Osteocyte (in vitro differentiated cells): Measurements from ENCODE around the gene WDR17. TPM values are rescaled to one million over a fixed set of nuclear protein-coding genes. Genes with fewer than 3 reads are reported as not detected.

Experiments
- DNase-seq: peaks from one replicate; pipeline ENCODE4 v3.0.0; 2021; ENCODE audit warnings: mixed read lengths; ENCODE audit not compliant: unreplicated experiment; ENCODE audit errors: extremely low spot score
- H3K27ac Mint-ChIP-seq: one replicate; pipeline ENCODE4 v1.8.0; 2021; ENCODE audit warnings: mild to moderate bottlenecking, mixed read lengths; ENCODE audit not compliant: unreplicated experiment
- H3K27me3 Mint-ChIP-seq: one replicate; pipeline ENCODE4 v1.8.0; 2021; ENCODE audit warnings: mixed read lengths; ENCODE audit not compliant: unreplicated experiment
- H3K36me3 Mint-ChIP-seq: one replicate; pipeline ENCODE4 v1.8.0; 2021; ENCODE audit warnings: mixed read lengths; ENCODE audit not compliant: unreplicated experiment
- H3K4me1 Mint-ChIP-seq: one replicate; pipeline ENCODE4 v1.8.0; 2021; ENCODE audit warnings: mixed read lengths; ENCODE audit not compliant: unreplicated experiment
- H3K4me3 Mint-ChIP-seq: one replicate; pipeline ENCODE4 v1.8.0; 2021; ENCODE audit warnings: mild to moderate bottlenecking, moderate library complexity, mixed read lengths; ENCODE audit not compliant: unreplicated experiment
- H3K9me3 Mint-ChIP-seq: one replicate; pipeline ENCODE4 v1.8.0; 2021; ENCODE audit warnings: mixed read lengths; ENCODE audit not compliant: unreplicated experiment
- total RNA-seq: library from RNA; stranded (reverse); gene quantifications from 2 replicates; pipeline ENCODE4 v1.2.1, GENCODE V29; 2021
- TF ChIP-seq, protein P1 (sequence below): fragments of 200-600 bp; sonication (generic); IDR thresholded peaks from 2 replicates; pipeline ENCODE4 v1.5.0; 2021; ENCODE audit warnings: antibody characterized with exemption, mild to moderate bottlenecking, moderate library complexity

Gene WDR17
- total RNA-seq, 1 donor from 2014 or later, result 0.67 TPM

DNA sequence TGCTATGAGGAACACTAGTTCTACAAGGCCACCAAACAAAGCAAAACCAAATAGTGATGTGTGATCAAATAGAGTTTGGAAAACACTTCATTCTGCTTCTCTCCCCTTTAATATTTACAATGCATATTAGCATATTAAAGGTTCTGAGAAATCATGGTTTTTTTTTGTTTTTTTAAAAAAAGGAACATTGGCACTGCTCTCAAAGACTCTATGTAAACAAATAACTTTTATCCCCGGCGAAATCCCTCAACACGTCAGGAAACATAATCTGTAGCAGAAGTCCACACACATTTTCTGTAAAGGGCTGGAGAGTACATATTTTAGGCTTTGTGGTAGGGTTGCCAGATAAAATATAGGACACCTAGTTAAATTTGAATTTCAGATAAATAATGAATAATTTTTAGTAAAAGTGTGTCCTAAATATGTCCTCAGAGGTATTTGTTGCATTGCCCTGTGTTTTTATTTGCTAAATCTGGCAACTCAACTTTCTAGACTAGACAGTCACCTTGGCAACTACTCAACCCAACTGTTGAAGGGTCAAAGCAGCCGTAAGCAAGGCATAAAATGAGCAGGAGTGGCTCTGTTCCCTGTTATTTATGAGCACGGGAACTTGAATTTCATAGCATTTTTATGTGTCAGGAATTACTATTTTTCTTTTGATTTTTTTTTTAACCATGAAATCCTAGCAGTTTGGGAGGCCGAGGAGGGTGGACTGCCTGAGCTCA is 121.2 kb downstream of the WDR17 start:
- no peaks in the 10 kb centered on the region for H3K4me1 Mint-ChIP-seq
- no peaks in the 10 kb centered on the region for H3K9me3 Mint-ChIP-seq
- no peaks in the 10 kb centered on the region for H3K27me3 Mint-ChIP-seq
- no peak overlapping the region for H3K4me3 Mint-ChIP-seq
- no peaks in the 10 kb centered on the region for H3K36me3 Mint-ChIP-seq
- TF ChIP-seq, protein P1, sequence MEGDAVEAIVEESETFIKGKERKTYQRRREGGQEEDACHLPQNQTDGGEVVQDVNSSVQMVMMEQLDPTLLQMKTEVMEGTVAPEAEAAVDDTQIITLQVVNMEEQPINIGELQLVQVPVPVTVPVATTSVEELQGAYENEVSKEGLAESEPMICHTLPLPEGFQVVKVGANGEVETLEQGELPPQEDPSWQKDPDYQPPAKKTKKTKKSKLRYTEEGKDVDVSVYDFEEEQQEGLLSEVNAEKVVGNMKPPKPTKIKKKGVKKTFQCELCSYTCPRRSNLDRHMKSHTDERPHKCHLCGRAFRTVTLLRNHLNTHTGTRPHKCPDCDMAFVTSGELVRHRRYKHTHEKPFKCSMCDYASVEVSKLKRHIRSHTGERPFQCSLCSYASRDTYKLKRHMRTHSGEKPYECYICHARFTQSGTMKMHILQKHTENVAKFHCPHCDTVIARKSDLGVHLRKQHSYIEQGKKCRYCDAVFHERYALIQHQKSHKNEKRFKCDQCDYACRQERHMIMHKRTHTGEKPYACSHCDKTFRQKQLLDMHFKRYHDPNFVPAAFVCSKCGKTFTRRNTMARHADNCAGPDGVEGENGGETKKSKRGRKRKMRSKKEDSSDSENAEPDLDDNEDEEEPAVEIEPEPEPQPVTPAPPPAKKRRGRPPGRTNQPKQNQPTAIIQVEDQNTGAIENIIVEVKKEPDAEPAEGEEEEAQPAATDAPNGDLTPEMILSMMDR, result no peak
- no peak for DNase-seq
- H3K27ac Mint-ChIP-seq, result no peak overlapping the region

DNA sequence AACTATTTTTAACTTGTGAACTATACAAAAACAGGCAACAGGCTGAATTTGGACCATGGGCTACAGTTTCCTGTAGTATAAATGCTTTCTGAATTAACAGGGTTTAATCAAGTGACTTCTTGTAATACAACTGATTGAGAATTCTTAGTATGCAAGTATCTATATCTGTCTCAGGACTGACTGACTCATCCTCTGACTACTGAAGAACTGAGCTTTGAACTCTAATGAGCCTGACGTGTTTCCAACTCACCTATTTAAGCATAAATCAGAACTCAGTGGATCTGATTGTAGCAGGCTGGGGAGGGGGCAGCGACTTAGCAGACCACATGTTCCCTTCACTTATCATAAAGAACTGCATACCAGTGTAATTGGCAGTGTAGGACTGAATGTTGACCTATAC is 122.0 kb downstream of the WDR17 start:
- Mint-ChIP-seq H3K4me1 (no peaks in the 10 kb centered on the region), H3K4me3 (no peak overlapping the region), H3K27me3 (no peaks in the 10 kb centered on the region), H3K9me3 (no peaks in the 10 kb centered on the region), H3K36me3 (no peaks in the 10 kb centered on the region), H3K27ac (no peak overlapping the region)
- DNase-seq, result no peak
- TF ChIP-seq, protein P1, result no peak

DNA sequence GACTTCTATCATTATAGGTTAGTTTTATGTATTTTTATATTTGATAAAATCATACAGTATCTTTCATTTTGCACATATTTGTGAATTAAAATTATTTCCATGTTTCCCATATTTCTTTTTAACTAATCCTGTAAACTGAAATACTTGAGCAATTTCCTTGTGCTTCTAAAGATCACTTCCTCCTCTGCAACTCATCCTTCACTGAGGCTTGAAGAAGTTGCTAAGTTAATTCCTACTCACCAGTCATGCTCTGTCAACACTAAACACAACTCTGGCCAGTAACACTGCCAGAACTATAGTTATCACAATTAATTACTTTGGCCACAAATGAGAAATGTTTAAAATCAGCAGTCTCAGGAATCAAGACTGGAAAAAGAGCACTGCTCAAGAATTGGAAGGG is 123.0 kb downstream of the WDR17 start:
- Mint-ChIP-seq H3K27ac (no peak overlapping the region), H3K4me1 (no peaks in the 10 kb centered on the region), H3K9me3 (no peaks in the 10 kb centered on the region), H3K4me3 (no peak overlapping the region), H3K27me3 (no peaks in the 10 kb centered on the region), H3K36me3 (no peaks in the 10 kb centered on the region)
- no peak for DNase-seq
- TF ChIP-seq, protein P1, result no peak

DNA sequence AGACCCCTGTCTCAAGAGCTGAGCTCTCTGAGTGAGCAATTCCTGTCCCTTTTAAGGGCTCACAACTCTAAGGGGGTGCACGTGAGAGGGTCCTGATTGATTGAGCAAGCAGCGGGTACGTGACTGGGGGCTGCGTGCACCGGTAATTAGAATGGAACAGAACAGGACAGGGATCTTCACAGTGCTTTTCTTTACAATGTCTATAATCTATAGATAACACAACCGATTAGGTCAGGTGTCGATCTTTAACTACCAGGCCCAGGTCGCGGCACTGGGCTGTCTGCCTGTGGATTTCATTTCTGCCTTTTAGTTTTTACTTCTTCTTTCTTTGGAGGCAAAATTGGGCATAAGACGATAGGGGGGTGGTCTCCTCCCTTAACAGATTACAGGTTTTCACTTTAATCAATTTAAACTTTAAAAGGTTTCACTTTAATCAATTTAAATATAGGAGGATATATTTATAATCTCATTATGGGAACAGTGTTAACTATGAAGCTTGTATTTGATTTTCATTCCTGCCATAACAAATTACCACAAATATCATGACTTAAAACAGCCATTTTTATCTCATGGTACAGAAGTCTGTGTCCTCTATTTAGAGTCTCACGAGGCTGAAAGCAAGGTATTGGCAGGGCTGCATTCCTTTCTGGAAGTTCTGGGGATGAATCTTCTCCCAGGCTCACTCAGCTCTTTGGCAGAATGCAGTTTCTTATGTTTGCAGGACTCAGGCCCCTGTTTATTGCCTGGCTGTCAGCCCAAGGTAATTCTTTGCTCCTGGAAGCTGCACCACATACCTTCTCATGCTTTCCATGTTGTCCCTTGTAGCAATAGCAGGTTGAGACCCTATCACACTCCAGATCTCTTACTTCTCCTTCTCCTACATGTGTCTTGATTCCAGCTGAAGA is 124.5 kb downstream of the WDR17 start:
- no peak for DNase-seq
- H3K4me1 Mint-ChIP-seq, result peaks cover 2% of the 10 kb centered on the region
- no peak overlapping the region for H3K4me3 Mint-ChIP-seq
- no peaks in the 10 kb centered on the region for H3K36me3 Mint-ChIP-seq
- no peaks in the 10 kb centered on the region for H3K9me3 Mint-ChIP-seq
- TF ChIP-seq, protein P1, result no peak
- H3K27ac Mint-ChIP-seq, result no peak overlapping the region
- no peaks in the 10 kb centered on the region for H3K27me3 Mint-ChIP-seq

DNA sequence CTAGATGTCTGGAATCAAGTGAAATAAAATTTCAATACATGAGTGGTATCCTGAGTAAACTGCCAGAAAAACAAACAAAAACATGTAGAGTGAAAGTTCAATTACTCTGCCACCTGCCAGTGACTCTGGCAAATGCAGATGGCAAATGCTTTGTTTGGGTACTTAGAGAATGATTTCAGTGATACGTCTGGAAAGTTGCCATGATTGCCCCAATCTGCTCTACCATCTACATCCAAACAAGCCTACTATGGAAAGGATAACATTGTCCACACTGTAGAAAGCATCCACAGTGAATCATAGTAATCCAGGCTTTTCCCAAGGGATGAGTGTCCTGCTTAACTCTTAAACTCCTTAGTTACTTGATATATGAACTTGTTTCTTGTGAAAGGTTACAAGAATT is 126.3 kb downstream of the WDR17 start:
- H3K9me3 Mint-ChIP-seq, result no peaks in the 10 kb centered on the region
- H3K36me3 Mint-ChIP-seq, result no peaks in the 10 kb centered on the region
- no peak overlapping the region for H3K27ac Mint-ChIP-seq
- no peak for DNase-seq
- TF ChIP-seq, protein P1, result no peak
- H3K27me3 Mint-ChIP-seq, result no peaks in the 10 kb centered on the region
- H3K4me1 Mint-ChIP-seq, result peaks cover 9% of the 10 kb centered on the region
- no peak overlapping the region for H3K4me3 Mint-ChIP-seq
